AG04450 (cell line): ENCODE results near the gene PHF21B. TPM values are rescaled to one million over a fixed set of nuclear protein-coding genes. Genes with fewer than 3 reads are reported as not detected.
"Not testable (repeated sequence)": the region's sequence is repeated elsewhere in the genome, so short reads cannot be mapped to it uniquely, and the experiment has no call there.

Source experiments
- CTCF ChIA-PET: fragments of 300-600, 350-600 bp; formaldehyde crosslinking; extraction: SDS; loops from one replicate; lab custom pipeline; 2022; ENCODE audit warnings: antibody characterized with exemption, inconsistent platforms; lab: Charles Lee
- POLR2A ChIA-PET: fragments of 350-600 bp; formaldehyde crosslinking; extraction: SDS; loops from one replicate; lab custom pipeline; 2021; ENCODE audit warnings: antibody characterized with exemption, inconsistent platforms; lab: Yijun Ruan, JAX
- DNase-seq: peaks from one replicate; pipeline ENCODE4 v3.0.0-alpha.2; 2011; ENCODE audit warnings: low read depth, low spot score
- H3K27ac ChIP-seq: one replicate; pipeline ENCODE4 v1.5.1; 2012; ENCODE audit warnings: low read depth, low read length, control low read depth
- H3K27me3 ChIP-seq: one replicate; pipeline ENCODE4 v1.6.0; 2012; ENCODE audit warnings: low read length; ENCODE audit not compliant: control insufficient read depth, insufficient read depth
- H3K4me3 ChIP-seq: 2 replicates; pipeline ENCODE4 v1.5.1; 2011; ENCODE audit warnings: mild to moderate bottlenecking, low read depth, low read length, control low read depth
- H3K9me3 ChIP-seq: 2 replicates; pipeline ENCODE4 v1.5.1; 2012; ENCODE audit warnings: low read length; ENCODE audit not compliant: control insufficient read depth, insufficient read depth
- polyA plus RNA-seq: library from polyadenylated mRNA; depleted of rRNA; stranded (reverse); fragments of >200 nt; gene quantifications from 2 replicates; pipeline ENCODE4 v1.2.3, GENCODE V29; 2011
- TF ChIP-seq, protein P1 (sequence below): IDR thresholded peaks from 2 replicates; pipeline ENCODE4 v1.5.1; 2011; ENCODE audit warnings: low read depth, low read length, control low read depth, inconsistent platforms

The PHF21B gene
- polyA plus RNA-seq, 1 experiment = not detected

DNA sequence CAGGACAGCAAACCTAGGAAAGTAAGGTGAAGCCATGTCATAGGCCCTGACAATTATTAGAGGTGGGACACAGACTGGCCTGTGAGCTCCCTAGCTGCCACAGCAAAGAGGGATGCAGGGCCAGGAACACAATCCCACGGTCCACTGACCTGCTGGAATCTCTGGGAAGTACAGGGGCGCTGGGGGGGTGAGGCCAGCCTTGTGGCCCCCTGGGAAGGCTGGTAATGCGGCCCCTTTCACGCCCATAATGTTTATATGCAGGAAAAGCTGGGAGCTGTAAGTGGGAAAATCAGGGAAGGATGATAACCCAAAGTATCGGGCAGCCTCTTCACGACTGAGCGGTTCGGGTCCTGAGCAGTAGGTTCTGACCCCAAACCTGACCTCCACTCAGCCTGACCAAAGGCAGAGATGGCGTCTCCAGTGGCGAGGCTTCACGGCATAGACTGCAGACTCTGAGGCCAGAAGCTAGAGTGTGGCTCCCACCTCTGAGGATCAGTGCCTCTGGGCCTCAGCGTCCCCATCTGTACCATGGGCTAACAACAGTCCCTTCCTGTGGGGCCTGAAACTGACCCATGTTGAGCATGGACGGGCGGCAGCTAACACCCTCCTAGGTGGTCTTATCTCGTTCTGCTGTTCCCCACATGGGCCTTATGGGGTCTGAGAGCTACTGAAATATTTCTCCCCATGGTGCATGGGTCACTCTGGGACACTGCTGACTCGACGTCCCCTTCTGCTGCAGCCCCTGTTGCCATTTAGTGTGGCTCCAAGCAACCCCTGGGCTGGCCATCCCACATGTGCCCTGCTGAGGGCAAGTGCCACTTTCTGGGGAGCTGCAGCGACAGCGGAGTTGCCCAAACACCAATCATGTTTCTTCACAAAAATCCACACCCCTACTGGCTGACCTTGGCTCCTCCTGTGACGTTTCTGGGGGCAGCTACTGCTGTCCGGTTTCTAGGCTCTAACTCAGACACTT is 101.8 kb downstream of the PHF21B start:
- Histone ChIP-seq H3K4me3 (no peak overlapping the region), H3K9me3 (no peaks in the 10 kb centered on the region; the same call in 1 of the 2 replicates), H3K27me3 (peaks cover 6% of the 10 kb centered on the region), H3K27ac (no peak overlapping the region)
- TF ChIP-seq, protein P1, sequence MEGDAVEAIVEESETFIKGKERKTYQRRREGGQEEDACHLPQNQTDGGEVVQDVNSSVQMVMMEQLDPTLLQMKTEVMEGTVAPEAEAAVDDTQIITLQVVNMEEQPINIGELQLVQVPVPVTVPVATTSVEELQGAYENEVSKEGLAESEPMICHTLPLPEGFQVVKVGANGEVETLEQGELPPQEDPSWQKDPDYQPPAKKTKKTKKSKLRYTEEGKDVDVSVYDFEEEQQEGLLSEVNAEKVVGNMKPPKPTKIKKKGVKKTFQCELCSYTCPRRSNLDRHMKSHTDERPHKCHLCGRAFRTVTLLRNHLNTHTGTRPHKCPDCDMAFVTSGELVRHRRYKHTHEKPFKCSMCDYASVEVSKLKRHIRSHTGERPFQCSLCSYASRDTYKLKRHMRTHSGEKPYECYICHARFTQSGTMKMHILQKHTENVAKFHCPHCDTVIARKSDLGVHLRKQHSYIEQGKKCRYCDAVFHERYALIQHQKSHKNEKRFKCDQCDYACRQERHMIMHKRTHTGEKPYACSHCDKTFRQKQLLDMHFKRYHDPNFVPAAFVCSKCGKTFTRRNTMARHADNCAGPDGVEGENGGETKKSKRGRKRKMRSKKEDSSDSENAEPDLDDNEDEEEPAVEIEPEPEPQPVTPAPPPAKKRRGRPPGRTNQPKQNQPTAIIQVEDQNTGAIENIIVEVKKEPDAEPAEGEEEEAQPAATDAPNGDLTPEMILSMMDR = no peak
- ChIA-PET POLR2A (no interaction called here), CTCF (no interaction called here)
- no peak for DNase-seq

DNA sequence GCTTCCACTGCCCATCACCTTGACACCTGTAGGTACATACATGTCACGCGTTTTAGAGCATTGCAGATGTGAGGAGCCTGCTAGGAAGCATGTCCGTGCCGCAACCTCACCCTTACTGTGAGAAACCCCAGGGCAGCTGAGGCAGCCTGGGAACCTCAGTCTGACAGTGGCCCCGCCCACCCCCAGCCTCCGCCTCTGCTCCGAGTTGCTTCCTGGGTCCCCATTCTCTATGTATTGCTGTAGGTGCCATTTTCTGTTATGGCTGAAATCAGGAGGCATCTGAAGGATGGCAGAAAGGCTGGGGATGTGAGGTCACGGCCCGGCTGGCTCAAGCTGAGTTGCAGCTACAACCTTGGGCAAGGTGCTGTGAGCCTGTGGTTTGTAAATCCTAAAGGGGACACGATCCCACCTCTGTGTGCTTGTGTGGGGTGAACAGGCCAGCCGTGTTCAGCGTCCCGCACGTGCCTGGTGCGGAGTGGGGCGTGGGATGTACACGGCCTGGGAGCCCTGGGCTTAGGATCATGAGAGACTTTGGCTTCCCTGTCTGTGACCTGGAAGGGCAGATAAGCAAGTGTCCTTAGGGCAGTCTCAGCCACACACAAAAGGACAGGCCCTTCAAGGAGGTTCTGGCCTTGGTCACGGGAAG is 102.7 kb downstream of the PHF21B start:
- Histone ChIP-seq H3K4me3 (no peak overlapping the region), H3K27me3 (peaks cover 6% of the 10 kb centered on the region), H3K9me3 (peaks cover 1% of the 10 kb centered on the region), H3K27ac (no peak overlapping the region)
- DNase-seq = no peak
- POLR2A ChIA-PET = no interaction called here
- CTCF ChIA-PET = no interaction called here
- TF ChIP-seq, protein P1 = no peak

DNA sequence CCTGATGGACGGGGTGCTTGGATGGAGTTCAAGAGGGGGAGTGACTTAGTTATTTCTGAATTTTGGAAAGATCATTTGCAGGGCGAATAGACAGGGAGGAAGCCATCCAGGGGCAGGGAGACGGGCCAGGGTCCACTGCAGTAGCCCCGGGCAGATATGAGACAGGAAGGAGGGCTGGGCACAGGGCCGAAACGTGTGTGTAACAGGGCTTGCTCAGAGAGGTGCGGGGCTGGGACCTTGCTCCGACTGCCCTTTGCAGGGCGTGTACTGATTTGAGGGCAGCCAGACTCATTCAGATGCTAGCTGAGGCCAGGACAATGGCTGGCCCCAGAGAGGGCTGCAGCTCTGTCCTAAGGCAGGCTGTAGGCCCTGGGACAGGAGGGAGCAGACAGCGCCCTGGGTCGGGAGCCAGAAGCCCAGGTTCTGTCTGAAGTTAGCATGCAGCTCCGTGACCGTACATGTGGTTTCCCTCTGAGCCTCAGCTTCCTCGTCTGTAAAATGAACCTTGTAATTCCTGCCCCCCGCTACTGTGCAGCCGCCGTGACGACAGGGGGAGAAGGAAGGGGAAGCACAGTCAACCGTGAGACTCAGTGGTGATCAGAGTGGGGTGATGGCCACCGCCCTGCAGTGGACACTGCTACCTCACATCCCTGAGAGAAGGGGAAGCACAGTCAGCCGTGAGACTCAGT is 103.4 kb downstream of the PHF21B start:
- CTCF ChIA-PET = no interaction called here
- peaks cover 9% of the 10 kb centered on the region for H3K9me3 ChIP-seq
- no peak overlapping the region for H3K27ac ChIP-seq
- peaks cover 6% of the 10 kb centered on the region for H3K27me3 ChIP-seq
- no peak for DNase-seq
- H3K4me3 ChIP-seq = no peak overlapping the region
- TF ChIP-seq, protein P1 = no peak
- POLR2A ChIA-PET = no interaction called here

DNA sequence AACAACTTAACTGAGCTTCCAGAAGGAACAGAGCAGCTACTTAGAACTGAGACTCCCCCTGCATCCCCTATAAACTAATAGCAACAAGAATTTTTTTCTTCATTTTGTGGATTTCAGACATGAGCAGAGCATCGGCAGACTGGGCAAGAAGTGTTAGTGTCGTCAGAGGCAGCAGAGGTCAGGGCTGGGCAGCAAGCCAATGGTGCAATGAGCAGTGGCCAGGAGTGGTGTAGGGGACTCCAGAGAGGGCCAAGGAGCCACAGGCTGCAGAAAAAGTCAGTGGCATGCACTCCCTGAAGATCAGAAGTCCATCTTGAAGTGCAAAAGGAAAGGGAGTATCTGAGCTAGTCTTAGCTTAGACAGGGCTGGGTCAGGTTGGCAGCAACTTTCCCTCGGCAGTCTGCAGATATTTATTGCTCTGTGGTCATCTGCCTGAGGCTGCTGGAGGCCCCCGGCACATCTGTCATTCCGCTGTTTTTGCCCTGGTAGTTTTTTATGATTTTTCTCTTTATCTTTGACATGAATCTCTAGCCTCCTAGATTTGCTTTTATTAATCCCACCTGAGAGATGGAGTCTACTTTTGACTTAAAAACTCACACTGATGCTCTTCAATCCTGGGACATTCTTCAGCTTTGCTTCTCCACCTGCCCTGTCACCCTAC is 105.2 kb downstream of the PHF21B start:
- H3K27ac ChIP-seq, H3K4me3 ChIP-seq, H3K27me3 ChIP-seq, CTCF ChIA-PET, DNase-seq, POLR2A ChIA-PET: not testable (repeated sequence)
- peaks cover 14% of the 10 kb centered on the region for H3K9me3 ChIP-seq

DNA sequence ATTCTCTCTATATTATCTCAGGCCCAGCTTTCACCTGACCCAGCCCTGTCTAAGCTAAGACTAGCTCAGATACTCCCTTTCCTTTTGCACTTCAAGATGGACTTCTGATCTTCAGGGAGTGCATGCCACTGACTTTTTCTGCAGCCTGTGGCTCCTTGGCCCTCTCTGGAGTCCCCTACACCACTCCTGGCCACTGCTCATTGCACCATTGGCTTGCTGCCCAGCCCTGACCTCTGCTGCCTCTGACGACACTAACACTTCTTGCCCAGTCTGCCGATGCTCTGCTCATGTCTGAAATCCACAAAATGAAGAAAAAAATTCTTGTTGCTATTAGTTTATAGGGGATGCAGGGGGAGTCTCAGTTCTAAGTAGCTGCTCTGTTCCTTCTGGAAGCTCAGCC is 106.6 kb downstream of the PHF21B start:
- H3K4me3 ChIP-seq, POLR2A ChIA-PET, CTCF ChIA-PET, H3K27ac ChIP-seq, DNase-seq, H3K27me3 ChIP-seq: not testable (repeated sequence)
- peaks cover 14% of the 10 kb centered on the region for H3K9me3 ChIP-seq
